Measurements from ENCODE around the gene DHX29. TPM values are rescaled to one million over a fixed set of nuclear protein-coding genes. Genes with fewer than 3 reads are reported as not detected.

DHX29 gene
- total RNA-seq, 4 donors from 2014 or later: 33.1 to 44.6 (median 41.0) TPM

- H3K27ac ChIP-seq: no peak overlapping the region
- no peak for TF ChIP-seq POLR2A (IDR thresholded peaks at IDR 0.05)
- DNase-seq (no peak), ATAC-seq (no peak)
- H3K36me3 ChIP-seq: no peaks in the 10 kb centered on the region
- peaks cover 93 to 95% (median 95%) of the 10 kb centered on the region in 3 donors for H3K27me3 ChIP-seq
- H3K4me1 ChIP-seq: peaks cover 30 to 38% of the 10 kb centered on the region in 2 donors
- intact Hi-C loops (cut with DNase I; ENCODE audit: low total_unique reads) (loop anchor here (2.0 kb wide), 1 partner anchor 60 kb away; the partner anchor contains the start of gene CDC20B), in situ Hi-C loops (cut with MboI; ENCODE audit: low sequenced_read_pairs in 4 of 4) (no loop called here)
- peak overlapping the region; percentile 55 to 90 (median 60) for H3K4me3 ChIP-seq
- no peaks in the 10 kb centered on the region for H3K9me3 ChIP-seq
These were observed 75.1 kb downstream of the DHX29 start for GRCh38 chr5:55232271-55232984.

- intact Hi-C loops (cut with DNase I; ENCODE audit: low total_unique reads): loop anchor here (2.0 kb wide), 1 partner anchor 59 kb away; the partner anchor contains the start of gene CDC20B
- in situ Hi-C loops (cut with MboI; ENCODE audit: low sequenced_read_pairs in 4 of 4): no loop called here
These were observed 75.6 kb downstream of the DHX29 start for GRCh38 chr5:55231919-55232270.

GRCh38 chr5:55231029-55231918, 76.2 kb downstream of the DHX29 start:
- TF ChIP-seq CTCF (IDR thresholded peaks at IDR 0.05 in 4 of 5, conservative IDR thresholded peaks at IDR 0.05 in 1 of 5) (no peak), POLR2A (IDR thresholded peaks at IDR 0.05) (no peak)
- in situ Hi-C loops (cut with MboI; ENCODE audit: low sequenced_read_pairs in 4 of 4): no loop called here
- Histone ChIP-seq H3K36me3 (no peaks in the 10 kb centered on the region), H3K9me3 (no peaks in the 10 kb centered on the region), H3K27ac (no peak overlapping the region), H3K4me3 (peak overlapping the region; percentile 27 to 90 (median 47)), H3K27me3 (peaks cover 96 to 99% (median 98%) of the 10 kb centered on the region in 3 donors), H3K4me1 (peaks cover 30 to 48% of the 10 kb centered on the region in 2 donors)
- no peak for DNase-seq
- intact Hi-C loops (cut with DNase I; ENCODE audit: low total_unique reads): no loop called here
- no peak for ATAC-seq

More at GRCh38 chr5:55231919-55232270, 75.6 kb downstream of the DHX29 start:
- DNase-seq (no peak), ATAC-seq (no peak)
- peaks cover 30 to 41% of the 10 kb centered on the region in 2 donors for H3K4me1 ChIP-seq
- H3K36me3 ChIP-seq: no peaks in the 10 kb centered on the region
- peak overlapping the region; percentile 55 to 90 (median 60) for H3K4me3 ChIP-seq
- H3K27me3 ChIP-seq: peaks cover 94 to 98% (median 95%) of the 10 kb centered on the region in 3 donors
- TF ChIP-seq CTCF (IDR thresholded peaks at IDR 0.05 in 4 of 5, conservative IDR thresholded peaks at IDR 0.05 in 1 of 5): no peak
- TF ChIP-seq POLR2A (IDR thresholded peaks at IDR 0.05): no peak
- H3K27ac ChIP-seq: no peak overlapping the region
- no peaks in the 10 kb centered on the region for H3K9me3 ChIP-seq

GRCh38 chr5:55230086-55230629, 77.3 kb downstream of the DHX29 start:
- no peak overlapping the region for H3K27ac ChIP-seq
- H3K4me3 ChIP-seq: no peak overlapping the region
- H3K36me3 ChIP-seq: no peaks in the 10 kb centered on the region
- H3K27me3 ChIP-seq: peaks cover 96 to 100% (median 100%) of the 10 kb centered on the region in 3 donors
- no peaks in the 10 kb centered on the region for H3K9me3 ChIP-seq
- ATAC-seq (no peak), DNase-seq (no peak)
- intact Hi-C loops (cut with DNase I; ENCODE audit: low total_unique reads): no loop called here
- TF ChIP-seq POLR2A (IDR thresholded peaks at IDR 0.05): no peak
- no peak for TF ChIP-seq CTCF (IDR thresholded peaks at IDR 0.05 in 4 of 5, conservative IDR thresholded peaks at IDR 0.05 in 1 of 5)
- peaks cover 30 to 48% of the 10 kb centered on the region in 2 donors for H3K4me1 ChIP-seq
- in situ Hi-C loops (cut with MboI; ENCODE audit: low sequenced_read_pairs in 4 of 4): no loop called here
